Ecto neural progenitor cell (in vitro differentiated cells): ENCODE data around the gene CHRND.

Experiments used
- DNase-seq: peaks from one replicate; pipeline ENCODE4 v3.0.0-alpha.2; 2018; ENCODE audit warnings: low spot score

Gene CHRND

DNA sequence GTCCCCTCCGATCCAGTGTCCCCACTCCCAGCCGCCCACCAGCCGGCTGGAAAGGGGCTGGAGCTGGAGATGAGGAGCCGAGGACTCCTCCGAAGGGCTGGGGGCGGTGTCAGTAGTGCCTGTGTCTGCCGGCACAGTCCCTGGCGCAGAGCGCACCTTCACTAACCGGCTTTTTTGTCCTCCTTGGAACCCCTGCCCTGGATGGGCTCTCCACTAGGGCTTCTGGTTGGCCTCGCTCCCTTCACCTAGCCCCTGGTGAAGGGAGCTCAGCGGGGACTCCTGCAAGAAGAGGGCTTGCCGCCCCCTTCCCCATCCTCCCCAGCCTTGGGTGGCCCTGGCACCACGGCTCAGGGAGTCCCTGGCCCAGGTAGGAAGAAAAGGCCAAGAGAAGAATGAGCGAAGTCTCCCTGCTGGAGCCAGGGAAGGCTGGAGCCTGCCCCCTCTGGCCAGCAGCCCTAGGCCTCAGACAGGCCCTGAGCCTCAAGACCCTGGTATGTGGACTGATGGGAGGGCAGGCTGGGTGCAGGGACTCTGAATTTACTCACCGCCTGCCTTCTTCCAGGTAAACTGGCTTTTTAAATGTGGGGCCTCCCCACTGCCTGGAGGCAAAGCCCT, 37.8 kb upstream of the CHRND start:
- no peak for DNase-seq

DNA sequence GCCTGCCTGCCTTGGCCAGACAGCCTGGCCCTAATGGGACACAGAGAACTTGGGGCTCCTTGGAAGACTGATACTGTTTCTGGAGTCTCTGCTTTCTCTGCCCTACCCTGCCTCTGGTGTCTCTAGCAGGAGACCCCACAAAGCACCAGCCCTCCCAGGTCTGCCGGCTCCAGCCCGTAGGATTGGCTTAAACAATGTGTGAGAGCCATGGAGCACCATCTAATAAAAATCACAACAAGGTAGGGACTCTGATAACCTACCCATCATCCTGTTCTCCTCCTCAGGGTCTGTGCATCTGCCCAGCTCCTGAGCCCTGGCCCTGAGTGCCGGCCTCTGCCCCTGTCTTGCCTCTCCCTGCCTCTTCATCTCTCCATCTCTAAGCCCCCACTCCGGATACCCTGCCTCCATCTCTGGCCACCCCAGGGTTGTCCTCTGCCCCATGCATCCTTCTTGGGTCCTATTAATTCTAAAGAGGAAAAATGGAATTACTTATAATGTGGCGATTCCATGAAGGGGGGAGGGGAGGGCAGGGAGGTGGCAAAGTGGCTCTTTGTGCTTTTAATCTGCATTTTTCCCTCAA, 37.1 kb upstream of the CHRND start:
- DNase-seq: no peak

- DNase-seq: no peak
These were observed 36.3 kb upstream of the CHRND start for GRCh38 chr2:232489516-232490220.

DNA sequence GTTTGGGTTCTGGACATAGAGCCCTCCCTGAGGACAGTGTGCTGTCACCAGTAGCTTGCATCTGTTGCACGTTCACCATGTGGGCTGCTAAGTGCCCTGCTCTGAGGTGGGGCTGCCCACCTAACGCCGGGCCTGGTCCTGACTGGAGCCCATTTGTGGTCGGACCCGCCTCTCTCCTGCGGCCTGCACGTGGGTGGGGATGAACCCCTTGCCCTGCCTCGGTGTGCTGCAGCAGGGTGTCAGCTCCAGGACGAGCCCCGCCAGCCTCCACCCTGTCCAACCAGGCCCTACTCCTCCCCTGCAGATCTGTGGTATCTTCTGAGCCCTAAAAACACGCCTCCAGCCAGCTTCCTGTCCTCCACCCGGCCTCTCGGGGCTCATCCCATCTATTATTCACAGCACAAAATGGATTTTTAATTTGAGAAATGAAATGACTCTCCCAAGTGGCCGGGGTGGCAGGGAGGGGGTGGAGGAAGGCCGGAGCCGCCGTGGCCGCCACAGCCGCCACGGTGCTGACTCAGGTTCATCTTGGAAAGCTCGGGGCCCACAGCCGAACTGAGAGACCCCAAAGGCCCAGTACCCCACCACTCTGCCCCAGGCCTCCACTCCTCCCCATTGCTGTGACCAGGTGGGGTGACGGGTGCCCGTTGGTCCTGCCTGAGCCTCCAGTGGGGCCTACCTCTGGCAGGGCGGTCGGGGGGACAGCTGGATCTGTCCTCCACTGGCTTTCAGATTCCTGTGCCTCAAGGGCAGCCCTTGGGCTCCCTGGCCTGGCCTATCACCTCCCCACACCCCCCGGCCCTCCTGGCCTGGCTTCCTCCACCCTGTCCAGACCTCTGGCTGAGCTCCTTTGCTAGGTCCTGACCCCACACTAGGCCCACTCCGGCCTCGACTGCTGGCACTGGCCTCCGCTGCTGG, 35.5 kb upstream of the CHRND start:
- no peak for DNase-seq

DNA sequence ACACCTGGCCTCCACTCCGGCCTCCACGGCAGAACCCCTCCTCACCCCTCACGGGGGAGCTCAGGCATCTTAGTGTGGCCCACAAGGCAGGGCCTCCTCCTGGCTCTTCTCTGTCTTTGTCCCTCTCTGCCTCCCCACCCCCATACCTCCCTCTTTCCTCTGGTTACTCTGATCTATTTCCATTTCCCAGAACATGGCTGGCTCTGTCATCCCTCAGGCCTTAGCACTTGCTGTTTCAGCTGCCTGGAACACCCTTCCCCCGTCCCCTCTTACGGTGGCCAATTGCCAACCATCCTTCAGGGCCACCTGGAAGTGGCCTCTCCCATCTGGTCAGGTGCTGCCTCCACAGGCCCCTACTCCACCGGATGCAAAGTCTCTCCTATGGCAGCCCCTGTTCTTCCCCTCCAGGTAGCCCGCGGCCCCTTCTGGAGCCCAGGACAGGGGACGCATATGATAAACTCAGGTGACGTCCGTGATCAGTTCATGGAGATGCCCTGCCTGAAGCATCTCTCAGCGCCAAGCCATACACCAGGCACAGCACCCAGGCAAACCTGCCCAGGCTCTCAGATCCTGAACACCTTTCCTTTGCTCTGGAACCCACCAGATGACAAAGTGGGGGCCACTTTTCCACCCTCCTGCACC, 34.7 kb upstream of the CHRND start:
- no peak for DNase-seq

DNA sequence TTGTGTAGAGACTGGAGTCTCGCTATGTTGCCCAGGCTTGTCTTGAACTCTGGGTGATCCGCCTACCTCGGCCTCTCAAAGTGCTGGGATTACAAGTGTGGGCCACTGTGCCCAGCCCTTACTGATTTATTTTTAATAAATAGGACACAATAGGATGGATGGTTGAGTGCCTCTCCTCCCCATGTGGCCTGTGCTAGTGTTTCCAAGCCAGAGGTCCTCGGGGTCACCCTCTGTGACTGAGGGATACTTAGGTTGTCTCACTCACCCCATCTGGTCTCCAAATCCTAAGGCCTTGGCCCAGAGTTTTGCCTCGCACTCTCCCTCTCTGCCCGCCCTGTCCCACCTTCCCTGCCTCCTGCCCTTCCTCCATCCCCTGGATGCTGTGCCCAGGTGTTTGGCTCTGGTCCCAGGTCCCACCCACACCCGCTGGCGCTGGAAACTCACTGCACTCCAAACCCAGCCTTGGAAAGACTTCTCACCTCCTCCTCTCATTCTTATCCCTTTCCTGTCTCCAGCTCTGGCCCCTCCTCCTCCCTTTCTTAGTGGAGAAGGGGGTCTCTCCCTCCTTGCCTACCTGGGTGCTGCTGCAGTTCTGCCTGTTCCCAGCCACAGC, 33.6 kb upstream of the CHRND start:
- DNase-seq: no peak

DNA sequence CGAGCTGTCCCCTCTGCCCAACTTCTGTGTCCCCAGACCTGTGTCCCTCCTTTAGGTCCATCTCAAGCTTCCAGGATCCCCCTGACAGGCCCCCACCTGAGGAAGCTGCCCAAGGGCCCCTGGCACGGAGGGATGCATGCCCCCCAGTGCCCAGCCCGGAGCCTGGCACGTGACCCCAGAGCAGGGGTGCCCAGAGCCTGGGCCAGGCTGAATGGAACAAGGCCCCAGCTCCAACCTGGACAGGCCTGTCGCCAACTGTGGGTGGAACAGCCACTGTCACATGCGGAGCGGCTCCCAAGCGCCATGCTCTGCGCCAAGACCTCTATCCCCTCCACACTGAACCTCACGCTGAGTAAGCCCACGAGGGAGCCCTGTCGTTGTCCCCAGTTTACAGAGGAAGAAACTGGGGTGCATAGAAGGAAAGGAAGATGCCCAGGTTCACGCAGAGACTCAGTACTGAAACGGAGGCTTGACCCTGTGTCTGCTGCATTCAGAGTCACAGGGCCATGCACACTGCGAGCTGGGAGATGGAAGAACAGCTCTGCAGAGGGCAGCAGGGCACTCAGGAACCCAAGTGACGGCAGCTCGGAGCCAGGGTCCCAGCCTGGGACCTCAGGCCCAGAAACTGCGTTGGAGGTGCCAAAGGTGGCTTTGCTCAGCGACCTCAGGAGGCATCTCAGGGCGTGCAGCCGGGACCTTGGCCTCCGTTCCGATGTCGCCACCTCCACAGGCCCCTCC, 32.8 kb upstream of the CHRND start:
- no peak for DNase-seq

DNA sequence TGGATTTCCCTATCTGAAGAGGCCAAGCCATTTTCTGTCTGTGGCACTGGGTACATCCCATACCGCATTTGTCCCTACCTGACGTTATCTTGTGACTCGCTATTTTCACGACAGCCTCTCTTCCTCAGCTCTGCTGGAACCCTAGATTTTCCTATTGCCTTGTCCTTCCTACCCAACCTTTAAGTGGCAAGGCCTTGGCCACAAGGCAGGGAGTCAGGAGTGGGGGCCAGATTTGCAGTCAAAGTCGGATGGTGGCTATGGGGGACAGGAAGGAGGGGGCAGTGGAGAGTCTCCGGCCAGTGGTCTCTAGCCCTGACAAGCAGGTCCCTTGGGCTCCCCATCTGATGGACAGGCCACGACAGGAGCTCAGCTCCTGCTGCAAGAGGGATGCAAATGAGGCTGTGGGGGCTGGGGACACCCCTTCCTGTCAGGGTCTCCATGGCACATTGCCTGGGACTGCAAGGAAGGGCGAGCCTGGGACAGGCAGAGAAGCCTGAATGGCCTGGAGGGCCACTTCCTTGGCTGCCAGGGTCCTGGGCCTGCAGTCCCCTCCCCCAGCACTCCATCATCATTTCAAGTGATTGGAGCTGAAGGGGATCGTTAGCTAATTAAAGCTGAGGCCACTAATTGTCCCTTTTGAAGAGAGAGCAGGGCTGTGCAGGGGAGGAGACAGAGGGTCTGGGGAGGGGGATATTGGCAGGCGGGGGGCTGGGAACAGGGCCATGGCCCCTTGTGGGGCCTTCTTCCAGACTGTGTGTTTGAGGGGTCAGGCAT, 32.1 kb upstream of the CHRND start:
- no peak for DNase-seq

DNA sequence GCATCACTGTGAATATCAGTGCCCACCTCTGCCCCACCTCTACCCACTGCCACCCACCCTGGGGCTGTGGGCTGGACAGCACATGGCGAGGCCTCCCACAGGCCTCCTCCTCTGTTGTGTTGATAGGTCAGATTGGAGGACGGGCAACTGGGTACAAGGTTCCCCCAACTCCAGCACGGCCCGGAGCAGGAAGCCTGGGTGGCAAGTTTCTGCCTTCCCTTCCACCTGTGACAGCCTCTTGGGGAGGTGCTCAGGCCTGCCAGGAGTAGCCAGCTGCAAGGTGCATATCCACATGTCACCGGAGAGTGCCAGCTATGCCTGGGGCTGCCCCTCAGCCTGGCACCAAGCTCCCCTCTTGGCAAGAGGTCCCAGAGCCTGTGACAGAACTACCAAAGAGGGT, 31.4 kb upstream of the CHRND start:
- DNase-seq: no peak

GRCh38 chr2:232495292-232495691, 30.7 kb upstream of the CHRND start:
- no peak for DNase-seq

GRCh38 chr2:232496501-232497270, 29.3 kb upstream of the CHRND start:
- DNase-seq: no peak

DNA sequence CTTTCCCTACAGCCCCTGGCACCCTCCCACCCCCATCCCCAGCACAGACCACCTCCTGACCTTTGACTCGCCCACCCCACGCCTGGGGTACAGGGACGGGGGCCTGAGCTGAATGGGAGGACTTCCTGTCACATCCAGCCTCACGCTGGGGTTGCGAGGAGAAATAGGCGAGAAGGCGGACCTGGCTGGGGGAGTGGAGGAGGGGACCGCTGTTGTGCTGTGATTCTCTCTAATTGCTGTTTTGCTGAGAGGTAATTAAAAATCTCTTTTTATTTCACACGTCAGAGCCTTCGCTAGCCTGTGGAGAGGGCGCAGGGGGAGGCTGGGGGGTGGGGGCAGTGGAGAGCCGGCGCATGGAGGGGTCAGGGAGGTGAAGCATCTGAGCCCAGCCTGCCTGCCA, 28.6 kb upstream of the CHRND start:
- DNase-seq: no peak

- no peak for DNase-seq
These were observed 27.5 kb upstream of the CHRND start for GRCh38 chr2:232498452-232498851.

DNA sequence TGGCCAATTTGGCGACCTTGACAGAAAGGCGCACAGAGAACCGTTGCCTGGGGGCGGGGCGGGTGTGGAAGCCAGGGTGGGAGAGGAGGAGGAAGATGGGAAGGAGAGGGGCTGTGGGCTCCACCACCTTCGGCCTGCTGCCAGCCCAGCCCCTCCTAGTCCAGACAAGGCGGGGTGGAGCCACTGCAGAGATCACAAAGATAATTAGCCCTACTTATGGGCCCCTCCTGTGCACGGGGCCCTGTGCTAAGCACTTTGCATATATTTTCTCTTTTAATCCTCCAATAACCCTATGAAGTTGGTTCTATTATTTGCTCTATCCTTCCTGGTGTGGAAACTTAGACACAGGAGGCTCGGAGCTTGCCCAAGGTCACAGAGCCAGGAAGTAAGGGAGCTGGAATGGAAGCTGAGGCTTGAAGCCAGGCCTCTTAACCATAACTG, 24.6 kb upstream of the CHRND start:
- no peak for DNase-seq

DNA sequence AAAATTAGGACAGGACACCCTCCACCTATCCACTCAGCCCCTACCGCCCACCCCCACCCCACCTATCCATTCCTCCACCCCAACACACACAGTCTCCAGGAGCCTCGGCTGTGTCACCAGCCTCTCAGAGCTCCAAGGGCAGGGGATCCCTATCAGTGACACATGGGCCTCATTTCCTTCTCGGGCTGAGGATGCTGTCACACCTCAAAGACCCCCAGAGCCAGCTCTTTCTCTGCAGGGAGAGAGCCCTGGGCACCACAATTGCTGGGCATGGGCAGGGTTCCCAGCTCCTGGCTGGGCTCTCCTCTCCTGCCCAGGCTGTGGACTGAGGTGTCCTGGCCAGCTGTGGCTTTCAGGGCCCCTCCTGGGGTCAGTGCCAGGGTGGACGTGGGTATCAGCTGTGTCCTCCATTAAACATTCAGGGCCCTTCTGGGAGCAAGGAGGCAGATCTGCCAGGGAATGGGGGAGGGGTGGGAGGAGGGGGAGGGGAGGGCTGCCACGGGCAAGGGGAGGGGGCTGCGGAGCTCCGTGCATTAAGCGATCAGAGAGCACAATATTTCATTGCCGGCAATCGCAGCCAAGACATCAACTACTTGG, 24.1 kb upstream of the CHRND start:
- no peak for DNase-seq

DNA sequence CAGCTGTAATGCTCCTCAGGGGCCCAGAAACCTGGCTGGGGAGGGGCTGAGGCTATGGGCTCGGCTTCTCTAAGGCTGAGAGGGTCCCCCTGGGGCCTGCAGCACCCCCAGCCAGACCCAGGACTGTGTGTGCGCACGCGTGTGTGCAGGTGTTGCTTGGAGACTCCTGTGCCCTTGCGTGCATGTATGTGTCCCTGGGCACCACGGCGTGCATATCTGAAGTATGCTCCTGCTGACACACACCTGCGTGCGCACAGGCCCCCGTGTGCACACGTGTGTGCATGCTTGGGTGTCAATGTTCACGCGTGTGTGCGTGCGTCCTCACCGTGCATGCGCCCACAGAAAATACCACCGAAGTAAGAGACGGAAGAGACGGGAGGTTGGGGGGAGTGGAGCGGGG, 23.4 kb upstream of the CHRND start:
- no peak for DNase-seq

GRCh38 chr2:232502911-232503808, 22.8 kb upstream of the CHRND start:
- DNase-seq: peak; percentile 82

DNA sequence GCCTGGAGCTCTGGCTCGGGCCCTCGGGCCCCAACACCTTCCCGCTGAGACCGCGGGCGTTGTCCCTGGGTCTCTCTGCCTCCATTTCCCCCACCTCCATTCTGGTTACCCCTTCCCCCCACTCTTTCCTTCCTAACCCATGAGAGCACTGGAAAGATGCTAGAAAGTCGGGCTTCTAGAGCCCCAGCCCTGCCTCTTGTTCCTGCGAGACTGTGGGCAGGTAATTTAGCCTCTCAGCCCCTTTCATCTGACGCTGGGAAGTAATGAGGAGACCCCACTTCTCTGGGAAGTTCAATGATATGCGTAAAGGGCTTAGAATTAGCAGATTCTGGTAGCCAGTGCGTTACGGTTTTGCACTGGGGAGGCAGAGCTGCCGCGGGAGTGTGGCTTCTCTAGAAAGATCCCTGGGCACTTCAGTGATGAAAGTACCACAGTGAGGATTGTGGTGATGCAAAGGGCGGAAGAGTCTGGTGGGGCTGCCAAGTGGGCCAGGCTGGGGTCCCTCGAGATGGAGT, 22.1 kb upstream of the CHRND start:
- no peak for DNase-seq
